Tibial artery (tissue), 4 donors: ENCODE measurements around the gene VAV1.
A peak's percentile ranks its signal among the peaks of the same experiment; 100 is the strongest.

Experiments
- DNase-seq, 2 donors: peaks; one replicate each; pipeline ENCODE4 v3.0.0-alpha.2; 2019
- H3K27ac ChIP-seq, 2 donors: fragments of 200-600 bp; sonication (generic) in 1 of 2; 1 replicate in 1 of 2; 2 replicates in 1 of 2; pipeline ENCODE4 v1.5.1; 2018 to 2019; ENCODE audit warnings: mild to moderate bottlenecking in 1 of 2
- H3K27me3 ChIP-seq, 2 donors: fragments of 200-600 bp; sonication (generic) in 1 of 2; one replicate each; pipeline versions ENCODE4 v1.5.1 to v1.6.0; 2016 to 2019
- H3K36me3 ChIP-seq, 3 donors: fragments of 200-600 bp; sonication (generic) in 2 of 3; one replicate each; pipeline ENCODE4 v1.5.1; 2016 to 2019; ENCODE audit warnings: mild to moderate bottlenecking in 2 of 3
- H3K4me1 ChIP-seq, 4 donors: fragments of 200-600 bp; sonication (generic) in 2 of 4; 1 replicate in 3 of 4; 2 replicates in 1 of 4; pipeline ENCODE4 v1.5.1; 2016 to 2019
- H3K4me3 ChIP-seq, 2 donors: fragments of 200-600 bp; sonication (generic) in 1 of 2; 1 replicate in 1 of 2; 2 replicates in 1 of 2; pipeline ENCODE4 v1.5.1; 2018 to 2019; ENCODE audit warnings: mild to moderate bottlenecking in 2 of 2
- H3K9me3 ChIP-seq, 3 donors: fragments of 200-600 bp; sonication (generic) in 1 of 3; one replicate each; pipeline ENCODE4 v1.5.1; 2016 to 2019
- intact Hi-C: fragments of 100-400 bp; cut with DNase I; formaldehyde crosslinking; loops from one replicate; pipeline ENCODE4 v1.15.0; 2023; ENCODE audit warnings: low total_unique reads
- TF ChIP-seq, protein P1 (sequence below), 2 experiments: fragments of 200-600 bp in 1 of 2; fragments of 450-650 bp in 1 of 2; IDR thresholded peaks; one replicate each; pipeline ENCODE4 v1.5.1; 2017 to 2019; ENCODE audit warnings: antibody characterized with exemption in 2 of 2, mild to moderate bottlenecking in 1 of 2, moderate library complexity in 1 of 2

VAV1 gene

DNA sequence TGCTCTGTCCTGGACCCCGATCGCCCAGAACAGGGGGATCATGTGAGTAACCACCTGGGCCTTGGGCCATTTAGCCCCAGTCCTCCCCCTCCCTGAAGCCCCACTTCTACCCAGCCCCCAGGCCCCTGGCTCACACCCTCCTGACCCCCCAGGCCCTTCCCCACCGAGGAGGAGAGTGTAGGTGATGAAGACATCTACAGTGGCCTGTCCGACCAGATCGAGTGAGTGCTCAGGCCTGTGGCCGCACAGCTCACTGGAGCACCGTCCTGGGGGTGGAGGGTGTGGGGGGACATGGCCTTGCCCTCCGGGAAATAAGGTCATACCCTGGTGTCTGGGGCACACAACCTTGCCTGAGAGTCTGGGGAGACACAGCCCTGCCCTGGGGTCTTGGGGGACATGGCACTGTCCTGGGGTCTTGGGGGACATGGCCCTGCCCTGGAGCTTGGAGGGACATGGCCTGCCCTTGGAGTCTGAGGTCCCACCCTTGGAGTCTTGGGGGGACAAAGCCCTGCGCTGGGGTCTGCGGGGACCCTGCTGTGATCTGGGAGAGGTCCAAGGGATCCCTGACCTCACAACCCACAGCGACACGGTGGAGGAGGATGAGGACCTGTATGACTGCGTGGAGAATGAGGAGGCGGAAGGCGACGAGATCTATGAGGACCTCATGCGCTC, 49.3 kb downstream of the VAV1 start:
- H3K27me3 ChIP-seq = peaks cover 0 to 20% of the 10 kb centered on the region in 2 donors
- intact Hi-C loops = no loop called here
- no peak overlapping the region for H3K27ac ChIP-seq
- no peaks in the 10 kb centered on the region for H3K4me1 ChIP-seq
- H3K36me3 ChIP-seq = no peaks in the 10 kb centered on the region
- TF ChIP-seq, protein P1, sequence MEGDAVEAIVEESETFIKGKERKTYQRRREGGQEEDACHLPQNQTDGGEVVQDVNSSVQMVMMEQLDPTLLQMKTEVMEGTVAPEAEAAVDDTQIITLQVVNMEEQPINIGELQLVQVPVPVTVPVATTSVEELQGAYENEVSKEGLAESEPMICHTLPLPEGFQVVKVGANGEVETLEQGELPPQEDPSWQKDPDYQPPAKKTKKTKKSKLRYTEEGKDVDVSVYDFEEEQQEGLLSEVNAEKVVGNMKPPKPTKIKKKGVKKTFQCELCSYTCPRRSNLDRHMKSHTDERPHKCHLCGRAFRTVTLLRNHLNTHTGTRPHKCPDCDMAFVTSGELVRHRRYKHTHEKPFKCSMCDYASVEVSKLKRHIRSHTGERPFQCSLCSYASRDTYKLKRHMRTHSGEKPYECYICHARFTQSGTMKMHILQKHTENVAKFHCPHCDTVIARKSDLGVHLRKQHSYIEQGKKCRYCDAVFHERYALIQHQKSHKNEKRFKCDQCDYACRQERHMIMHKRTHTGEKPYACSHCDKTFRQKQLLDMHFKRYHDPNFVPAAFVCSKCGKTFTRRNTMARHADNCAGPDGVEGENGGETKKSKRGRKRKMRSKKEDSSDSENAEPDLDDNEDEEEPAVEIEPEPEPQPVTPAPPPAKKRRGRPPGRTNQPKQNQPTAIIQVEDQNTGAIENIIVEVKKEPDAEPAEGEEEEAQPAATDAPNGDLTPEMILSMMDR (IDR thresholded peaks at IDR 0.05) = no peak
- no peak overlapping the region for H3K4me3 ChIP-seq
- DNase-seq = peak in 1 of 2 donors; percentile 43
- peaks cover 0 to 17% (median 12%) of the 10 kb centered on the region in 3 donors for H3K9me3 ChIP-seq

DNA sequence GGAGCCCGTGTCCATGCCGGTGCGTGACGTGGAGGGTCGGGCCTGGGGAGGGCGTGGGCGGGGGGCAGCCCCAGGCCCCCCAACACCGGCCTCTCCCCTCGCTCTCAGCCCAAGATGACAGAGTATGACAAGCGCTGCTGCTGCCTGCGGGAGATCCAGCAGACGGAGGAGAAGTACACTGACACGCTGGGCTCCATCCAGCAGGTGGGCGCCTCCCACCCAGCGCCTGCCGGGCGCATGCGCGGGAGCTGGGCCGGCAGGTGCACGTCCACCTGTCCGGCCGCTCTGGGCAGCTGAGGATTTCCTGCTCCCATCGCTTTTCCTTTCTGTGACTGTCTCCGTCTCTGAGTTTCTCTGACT, 49.8 kb downstream of the VAV1 start:
- intact Hi-C loops = no loop called here
- Histone ChIP-seq H3K27me3 (peaks cover 0 to 14% of the 10 kb centered on the region in 2 donors), H3K27ac (no peak overlapping the region), H3K4me3 (no peak overlapping the region), H3K9me3 (peaks cover 0 to 17% (median 12%) of the 10 kb centered on the region in 3 donors), H3K36me3 (no peaks in the 10 kb centered on the region), H3K4me1 (no peaks in the 10 kb centered on the region)
- TF ChIP-seq, protein P1 (IDR thresholded peaks at IDR 0.05) = no peak
- no peak for DNase-seq

DNA sequence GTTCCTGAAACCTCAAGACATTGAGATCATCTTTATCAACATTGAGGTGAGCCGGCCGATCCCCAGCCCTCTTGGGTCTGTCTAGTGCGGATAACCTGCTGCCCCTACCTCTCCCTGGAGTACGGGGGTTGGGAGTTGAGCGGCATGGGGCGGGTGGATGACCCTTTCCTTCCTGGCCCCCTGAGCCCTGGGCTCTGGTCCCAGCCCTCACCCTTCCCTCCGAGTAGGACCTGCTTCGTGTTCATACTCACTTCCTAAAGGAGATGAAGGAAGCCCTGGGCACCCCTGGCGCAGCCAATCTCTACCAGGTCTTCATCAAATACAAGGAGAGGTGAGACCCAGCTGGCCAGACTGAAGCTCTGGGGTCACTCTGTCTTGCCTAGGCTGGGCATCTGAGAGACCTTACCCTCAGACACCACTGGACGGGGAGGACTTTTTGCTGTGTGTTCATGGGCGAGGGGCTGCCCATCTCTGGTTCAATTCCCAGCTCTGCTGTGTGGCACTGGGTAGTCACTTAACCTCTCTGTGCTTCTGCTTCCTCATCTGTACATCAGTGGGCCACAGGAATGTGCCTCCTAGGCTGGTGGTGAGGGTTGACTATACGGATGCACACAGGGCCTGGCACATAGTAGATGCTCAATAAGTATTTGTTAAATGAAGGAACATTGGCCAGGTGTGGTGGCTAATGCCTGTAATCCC, 52.7 kb downstream of the VAV1 start:
- intact Hi-C loops = no loop called here
- Histone ChIP-seq H3K9me3 (peaks cover 0 to 8% (median 5%) of the 10 kb centered on the region in 3 donors), H3K36me3 (no peaks in the 10 kb centered on the region), H3K27me3 (peaks cover 0 to 26% of the 10 kb centered on the region in 2 donors), H3K27ac (no peak overlapping the region), H3K4me1 (no peaks in the 10 kb centered on the region), H3K4me3 (no peak overlapping the region)
- TF ChIP-seq, protein P1 (IDR thresholded peaks at IDR 0.05) = no peak
- peak in 1 of 2 donors; percentile 33 for DNase-seq

DNA sequence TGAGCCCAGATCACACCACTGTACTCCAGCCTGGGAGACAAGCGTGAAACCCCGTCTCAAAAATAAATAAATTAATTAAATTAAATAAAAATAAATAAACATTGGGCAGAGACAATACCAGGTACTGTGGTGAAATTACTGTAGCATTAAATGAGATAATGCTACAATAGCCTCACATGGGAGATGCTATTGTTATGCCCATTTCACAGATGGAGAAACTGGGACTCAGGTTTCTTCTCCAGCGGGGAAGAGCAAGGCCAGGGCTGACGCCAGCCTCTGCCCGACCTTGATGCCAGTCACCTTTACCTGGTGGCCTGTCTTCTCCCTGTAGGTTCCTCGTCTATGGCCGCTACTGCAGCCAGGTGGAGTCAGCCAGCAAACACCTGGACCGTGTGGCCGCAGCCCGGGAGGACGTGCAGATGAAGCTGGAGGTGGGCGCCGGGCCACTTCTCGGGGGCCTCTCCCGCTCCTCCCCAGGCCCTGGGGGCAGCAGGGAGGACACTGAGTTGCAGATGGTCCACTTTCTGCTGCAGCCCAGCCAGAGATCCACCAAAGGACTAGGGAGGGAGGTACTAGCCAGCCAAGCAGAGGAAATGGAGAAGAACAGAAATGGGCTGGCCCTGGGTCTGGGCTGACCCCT, 53.9 kb downstream of the VAV1 start:
- Histone ChIP-seq H3K4me1 (no peaks in the 10 kb centered on the region), H3K4me3 (no peak overlapping the region), H3K27ac (no peak overlapping the region), H3K27me3 (peaks cover 0 to 26% of the 10 kb centered on the region in 2 donors), H3K36me3 (no peaks in the 10 kb centered on the region), H3K9me3 (no peaks in the 10 kb centered on the region)
- peak in 1 of 2 donors; percentile 60 for DNase-seq
- TF ChIP-seq, protein P1 (IDR thresholded peaks at IDR 0.05) = no peak
- intact Hi-C loops = no loop called here

DNA sequence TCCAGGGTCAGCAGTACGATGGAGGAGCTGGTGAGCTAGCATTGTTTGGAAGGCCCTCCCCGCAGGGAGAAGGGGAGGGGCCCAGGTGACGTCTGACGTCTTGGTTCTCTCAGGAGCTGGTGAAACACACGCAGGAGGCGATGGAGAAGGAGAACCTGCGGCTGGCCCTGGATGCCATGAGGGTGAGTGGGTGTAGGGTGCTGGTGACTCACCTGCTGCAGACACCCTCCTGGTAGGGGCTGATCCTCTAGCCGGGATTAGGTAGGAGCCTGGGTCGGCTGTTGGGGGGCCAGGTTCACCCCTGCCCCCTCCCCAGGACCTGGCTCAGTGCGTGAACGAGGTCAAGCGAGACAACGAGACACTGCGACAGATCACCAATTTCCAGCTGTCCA, 55.8 kb downstream of the VAV1 start:
- Histone ChIP-seq H3K4me3 (no peak overlapping the region), H3K9me3 (no peaks in the 10 kb centered on the region), H3K4me1 (no peaks in the 10 kb centered on the region), H3K27ac (no peak overlapping the region), H3K36me3 (no peaks in the 10 kb centered on the region), H3K27me3 (peaks cover 0 to 21% of the 10 kb centered on the region in 2 donors)
- intact Hi-C loops = no loop called here
- peak in 1 of 2 donors; percentile 45 for DNase-seq
- TF ChIP-seq, protein P1 (IDR thresholded peaks at IDR 0.05) = no peak
